ENCODE measurements around the gene OXTR. TPM values are rescaled to one million over a fixed set of nuclear protein-coding genes. Genes with fewer than 3 reads are reported as not detected.

The OXTR gene
- total RNA-seq, 1 donor from 2014 or later = 1.0 TPM

- H3K27ac Mint-ChIP-seq (ENCODE audit: unreplicated experiment) = no peak overlapping the region
- H3K36me3 Mint-ChIP-seq (ENCODE audit: low read depth, unreplicated experiment) = no peaks in the 10 kb centered on the region
- no peak overlapping the region for H3K4me3 Mint-ChIP-seq (ENCODE audit: unreplicated experiment)
- no peaks in the 10 kb centered on the region for H3K4me1 Mint-ChIP-seq (ENCODE audit: unreplicated experiment)
- no peak for TF ChIP-seq CTCF (IDR thresholded peaks at IDR 0.05; ENCODE audit: unreplicated experiment)
- H3K9me3 Mint-ChIP-seq (ENCODE audit: unreplicated experiment) = no peaks in the 10 kb centered on the region
- no peak for DNase-seq (ENCODE audit: low spot score)
- H3K27me3 Mint-ChIP-seq (ENCODE audit: unreplicated experiment) = no peaks in the 10 kb centered on the region
Observed at GRCh38 chr3:8805774-8806173, 36.4 kb upstream of the OXTR start.

GRCh38 chr3:8802256-8802655, 32.8 kb upstream of the OXTR start:
- no peak overlapping the region for H3K27ac Mint-ChIP-seq (ENCODE audit: unreplicated experiment)
- no peak for TF ChIP-seq CTCF (IDR thresholded peaks at IDR 0.05; ENCODE audit: unreplicated experiment)
- H3K36me3 Mint-ChIP-seq (ENCODE audit: low read depth, unreplicated experiment) = no peaks in the 10 kb centered on the region
- H3K9me3 Mint-ChIP-seq (ENCODE audit: unreplicated experiment) = no peaks in the 10 kb centered on the region
- no peaks in the 10 kb centered on the region for H3K4me1 Mint-ChIP-seq (ENCODE audit: unreplicated experiment)
- no peak for DNase-seq (ENCODE audit: low spot score)
- peaks cover 2% of the 10 kb centered on the region for H3K27me3 Mint-ChIP-seq (ENCODE audit: unreplicated experiment)
- no peak overlapping the region for H3K4me3 Mint-ChIP-seq (ENCODE audit: unreplicated experiment)

- H3K4me1 Mint-ChIP-seq (ENCODE audit: unreplicated experiment) = no peaks in the 10 kb centered on the region
- H3K36me3 Mint-ChIP-seq (ENCODE audit: low read depth, unreplicated experiment) = no peaks in the 10 kb centered on the region
- TF ChIP-seq CTCF (IDR thresholded peaks at IDR 0.05; ENCODE audit: unreplicated experiment) = no peak
- peaks cover 5% of the 10 kb centered on the region for H3K27me3 Mint-ChIP-seq (ENCODE audit: unreplicated experiment)
- no peaks in the 10 kb centered on the region for H3K9me3 Mint-ChIP-seq (ENCODE audit: unreplicated experiment)
- no peak overlapping the region for H3K27ac Mint-ChIP-seq (ENCODE audit: unreplicated experiment)
- no peak overlapping the region for H3K4me3 Mint-ChIP-seq (ENCODE audit: unreplicated experiment)
- no peak for DNase-seq (ENCODE audit: low spot score)
Observed at GRCh38 chr3:8800016-8800415, 30.6 kb upstream of the OXTR start.

- Mint-ChIP-seq H3K4me1 (ENCODE audit: unreplicated experiment) (peaks cover 3% of the 10 kb centered on the region), H3K27ac (ENCODE audit: unreplicated experiment) (no peak overlapping the region), H3K36me3 (ENCODE audit: low read depth, unreplicated experiment) (no peaks in the 10 kb centered on the region), H3K27me3 (ENCODE audit: unreplicated experiment) (peaks cover 5% of the 10 kb centered on the region), H3K9me3 (ENCODE audit: unreplicated experiment) (no peaks in the 10 kb centered on the region), H3K4me3 (ENCODE audit: unreplicated experiment) (no peak overlapping the region)
- DNase-seq (ENCODE audit: low spot score) = no peak
- no peak for TF ChIP-seq CTCF (IDR thresholded peaks at IDR 0.05; ENCODE audit: unreplicated experiment)
Observed at GRCh38 chr3:8794247-8794646, 24.8 kb upstream of the OXTR start.

- Mint-ChIP-seq H3K4me3 (ENCODE audit: unreplicated experiment) (no peak overlapping the region), H3K27me3 (ENCODE audit: unreplicated experiment) (peaks cover 3% of the 10 kb centered on the region), H3K36me3 (ENCODE audit: low read depth, unreplicated experiment) (no peaks in the 10 kb centered on the region), H3K27ac (ENCODE audit: unreplicated experiment) (no peak overlapping the region), H3K4me1 (ENCODE audit: unreplicated experiment) (peaks cover 3% of the 10 kb centered on the region), H3K9me3 (ENCODE audit: unreplicated experiment) (no peaks in the 10 kb centered on the region)
- no peak for TF ChIP-seq CTCF (IDR thresholded peaks at IDR 0.05; ENCODE audit: unreplicated experiment)
- DNase-seq (ENCODE audit: low spot score) = no peak
Observed at GRCh38 chr3:8793242-8793641, 23.8 kb upstream of the OXTR start.
